ENCODE results near the gene UCKL1. TPM values are rescaled to one million over a fixed set of nuclear protein-coding genes. Genes with fewer than 3 reads are reported as not detected.

UCKL1 gene
- total RNA-seq, 6 donors from 2014 or later, result 23.0 to 103 (median 37.3) TPM

DNA sequence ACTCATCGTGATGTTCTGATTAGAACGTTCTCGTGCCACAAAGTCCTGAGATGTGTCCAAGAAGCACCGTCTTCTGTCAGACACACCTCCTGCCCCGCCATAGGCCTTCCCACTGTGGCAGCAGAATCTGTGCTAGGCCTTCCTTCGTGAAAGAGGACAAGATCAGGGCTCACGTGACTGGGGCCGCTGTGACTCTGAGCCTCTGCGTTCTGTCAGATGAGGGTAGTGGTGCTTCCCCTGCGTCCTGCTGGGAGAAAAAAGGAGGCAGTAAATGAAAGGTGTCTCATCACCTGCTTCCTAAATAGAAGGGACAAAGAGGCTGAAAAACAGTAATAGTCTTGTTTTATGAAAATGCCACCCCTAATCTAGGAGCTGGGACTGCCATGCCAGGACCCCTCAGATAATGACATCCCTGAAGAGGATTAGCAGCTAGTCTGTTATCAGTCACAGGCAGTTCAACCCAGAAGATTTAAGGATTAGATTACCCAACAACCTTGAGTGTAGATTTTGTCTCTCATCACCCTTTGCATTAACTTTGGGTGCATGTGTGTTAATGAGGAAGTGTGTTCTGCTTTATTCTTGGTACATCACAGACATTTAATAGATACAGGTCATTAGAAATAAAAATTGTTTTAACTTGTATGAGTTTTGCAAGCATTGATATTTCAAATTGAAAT lies 57.2 kb downstream of the UCKL1 start:
- Histone ChIP-seq H3K4me3 (no peak overlapping the region), H3K27me3 (no peaks in the 10 kb centered on the region), H3K36me3 (peaks cover 0 to 8% (median 0%) of the 10 kb centered on the region in 4 donors), H3K4me1 (peaks cover 47 to 85% (median 66%) of the 10 kb centered on the region in 4 donors), H3K9me3 (no peaks in the 10 kb centered on the region), H3K27ac (peak overlapping the region in 2 of 4 donors; percentile 35 to 53)
- 75 to 78% methylated on average over 10 of the region's 10 CpGs for WGBS, 2 donors
- ATAC-seq (ENCODE audit: low FRiP score in 2 of 2) (no peak), DNase-seq (peak in 1 of 2 donors; percentile 60)
- TF ChIP-seq EP300 (IDR thresholded peaks at IDR 0.05) (no peak), POLR2A (IDR thresholded peaks at IDR 0.05) (no peak), POLR2AphosphoS5 (IDR thresholded peaks at IDR 0.05) (no peak), CTCF (IDR thresholded peaks at IDR 0.05) (no peak)

GRCh38 chr20:63897978-63898561 lies 58.1 kb downstream of the UCKL1 start:
- peaks cover 0 to 7% (median 0%) of the 10 kb centered on the region in 4 donors for H3K36me3 ChIP-seq
- no peak overlapping the region for H3K4me3 ChIP-seq
- ATAC-seq (ENCODE audit: low FRiP score in 2 of 2) (no peak), DNase-seq (no peak)
- H3K27ac ChIP-seq, result peak overlapping the region in 1 of 4 donors; percentile 35
- H3K9me3 ChIP-seq, result no peaks in the 10 kb centered on the region
- WGBS, 2 donors, result 83 to 87% methylated on average over 6 of the region's 6 CpGs
- no peak for TF ChIP-seq EP300 (IDR thresholded peaks at IDR 0.05)
- no peak for TF ChIP-seq POLR2A (IDR thresholded peaks at IDR 0.05)
- no peak for TF ChIP-seq CTCF (IDR thresholded peaks at IDR 0.05)
- TF ChIP-seq POLR2AphosphoS5 (IDR thresholded peaks at IDR 0.05), result no peak
- H3K4me1 ChIP-seq, result peaks cover 49 to 81% (median 61%) of the 10 kb centered on the region in 4 donors
- H3K27me3 ChIP-seq, result no peaks in the 10 kb centered on the region

GRCh38 chr20:63896264-63897105 lies 59.7 kb downstream of the UCKL1 start:
- H3K4me1 ChIP-seq, result peaks cover 47 to 67% (median 53%) of the 10 kb centered on the region in 4 donors
- ATAC-seq (ENCODE audit: low FRiP score in 2 of 2) (peak; percentile 51 to 72), DNase-seq (peak in 1 of 2 donors; percentile 88)
- H3K27me3 ChIP-seq, result no peaks in the 10 kb centered on the region
- WGBS, 2 donors, result 10 to 11% methylated on average over 17 to 18 of the region's 18 CpGs
- H3K9me3 ChIP-seq, result no peaks in the 10 kb centered on the region
- peak overlapping the region in 3 of 4 donors; percentile 56 to 75 (median 74) for H3K4me3 ChIP-seq
- TF ChIP-seq POLR2AphosphoS5 (IDR thresholded peaks at IDR 0.05) (no peak), POLR2A (IDR thresholded peaks at IDR 0.05) (peak in 1 of 4 donors; percentile 19)
- H3K36me3 ChIP-seq, result peaks cover 0 to 10% (median 2%) of the 10 kb centered on the region in 4 donors
- peak overlapping the region; percentile 86 to 94 (median 89) for H3K27ac ChIP-seq

DNA sequence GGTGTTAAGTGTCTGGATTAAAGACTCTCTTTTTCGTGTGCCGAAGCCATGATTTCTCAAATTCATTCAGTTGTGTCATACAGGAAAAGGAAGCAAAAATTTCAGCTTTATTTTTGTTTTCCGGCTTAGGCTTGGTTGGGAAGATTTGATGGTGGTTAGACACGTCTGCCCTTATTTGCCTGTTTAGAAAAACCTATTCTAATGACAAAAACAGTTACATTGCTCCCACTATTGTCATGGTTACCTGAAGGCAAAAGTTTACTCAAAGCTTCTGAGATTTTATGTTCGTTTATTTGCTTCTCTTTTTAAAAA lies 60.3 kb downstream of the UCKL1 start:
- Histone ChIP-seq H3K27ac (peak overlapping the region; percentile 86 to 94 (median 89)), H3K36me3 (peaks cover 0 to 11% (median 6%) of the 10 kb centered on the region in 4 donors), H3K4me1 (peaks cover 41 to 63% (median 48%) of the 10 kb centered on the region in 4 donors), H3K4me3 (peak overlapping the region; percentile 56 to 75 (median 71)), H3K27me3 (no peaks in the 10 kb centered on the region), H3K9me3 (no peaks in the 10 kb centered on the region)
- DNase-seq (no peak), ATAC-seq (ENCODE audit: low FRiP score in 2 of 2) (no peak)
- TF ChIP-seq CTCF (IDR thresholded peaks at IDR 0.05), result no peak
- 0% methylated on average over 5 of the region's 5 CpGs for WGBS, 2 donors
